GM12865 (cell line): ENCODE data around the gene TRIM72.

Experiments
- DNase-seq: peaks from one replicate; pipeline ENCODE4 v3.0.0; 2010; ENCODE audit warnings: low read depth
- H3K4me3 ChIP-seq: 2 replicates; pipeline ENCODE4 v1.5.1; 2011; ENCODE audit warnings: mild to moderate bottlenecking, low read depth, low read length, control low read depth
- CTCF ChIP-seq: IDR thresholded peaks from 2 replicates; pipeline ENCODE4 v1.5.1; 2011; ENCODE audit warnings: low read length, control low read depth, low read depth, inconsistent platforms; ENCODE audit not compliant: insufficient read depth; ENCODE audit errors: missing control alignments

The TRIM72 gene

GRCh38 chr16:31217136-31217530 is 3.2 kb downstream of the TRIM72 start:
- no peak for TF ChIP-seq CTCF
- no peak for DNase-seq
- no peak overlapping the region for H3K4me3 ChIP-seq

- no peak for DNase-seq
- no peak for TF ChIP-seq CTCF
- H3K4me3 ChIP-seq = no peak overlapping the region
Measured at GRCh38 chr16:31219154-31219741, 5.3 kb downstream of the TRIM72 start.

GRCh38 chr16:31221357-31222160 is 7.6 kb downstream of the TRIM72 start:
- H3K4me3 ChIP-seq = no peak overlapping the region
- no peak for DNase-seq
- no peak for TF ChIP-seq CTCF

- TF ChIP-seq CTCF = no peak
- H3K4me3 ChIP-seq = no peak overlapping the region
- no peak for DNase-seq
Measured at GRCh38 chr16:31223044-31223443, 9.1 kb downstream of the TRIM72 start.

- no peak for DNase-seq
Measured at GRCh38 chr16:31224092-31224955, 10.4 kb downstream of the TRIM72 start.

GRCh38 chr16:31225193-31225592 is 11.3 kb downstream of the TRIM72 start:
- DNase-seq = no peak
- H3K4me3 ChIP-seq = no peak overlapping the region
- no peak for TF ChIP-seq CTCF

More at GRCh38 chr16:31224092-31224955, 10.4 kb downstream of the TRIM72 start:
- H3K4me3 ChIP-seq = no peak overlapping the region
- TF ChIP-seq CTCF = no peak
